AG08396 (cell line): ENCODE measurements around the gene GRP.

Source experiments
- DNase-seq: peaks from one replicate; pipeline ENCODE4 v3.0.0; 2012; ENCODE audit warnings: low spot score, mixed read lengths

Gene GRP

GRCh38 chr18:59268127-59268720 is 48.3 kb downstream of the GRP start:
- peak; percentile 6 for DNase-seq

GRCh38 chr18:59268721-59269562 is 49.0 kb downstream of the GRP start:
- DNase-seq: peak; percentile 81

- no peak for DNase-seq
Measured at GRCh38 chr18:59269563-59270119, 49.7 kb downstream of the GRP start.

GRCh38 chr18:59270689-59271257 is 50.8 kb downstream of the GRP start:
- no peak for DNase-seq

- peak; percentile 18 for DNase-seq
Measured at GRCh38 chr18:59271606-59272220, 51.8 kb downstream of the GRP start.

GRCh38 chr18:59272221-59272888 is 52.4 kb downstream of the GRP start:
- peak; percentile 40 for DNase-seq

GRCh38 chr18:59272891-59273758 is 53.2 kb downstream of the GRP start, which contains the start of gene RAX:
TSS of gene RAX (minus strand) at chr18:59273454. CDS start at chr18:59273206, 248 bp downstream.
- DNase-seq: peak; percentile 47

GRCh38 chr18:59273759-59274532 is 54.0 kb downstream of the GRP start:
- peak; percentile 9 for DNase-seq

GRCh38 chr18:59274533-59274928 is 54.6 kb downstream of the GRP start:
- DNase-seq: no peak

GRCh38 chr18:59275406-59275949 is 55.5 kb downstream of the GRP start:
- DNase-seq: no peak

GRCh38 chr18:59276047-59276446 is 56.1 kb downstream of the GRP start:
- no peak for DNase-seq

- no peak for DNase-seq
Measured at GRCh38 chr18:59278793-59279192, 58.8 kb downstream of the GRP start.

- DNase-seq: no peak
Measured at GRCh38 chr18:59279193-59279592, 59.2 kb downstream of the GRP start.

GRCh38 chr18:59279722-59280121 is 59.8 kb downstream of the GRP start:
- DNase-seq: no peak
